IMR-90 (cell line): ENCODE measurements around the gene BTLA.

ENCODE experiments used
- CEBPB ChIP-seq: IDR thresholded peaks from 2 replicates; pipeline ENCODE4 v1.6.1; 2012; ENCODE audit warnings: low read depth, low read length, improper control_type of control experiment
- POLR2A ChIP-seq: IDR thresholded peaks from 2 replicates; pipeline ENCODE4 v1.6.1; 2012; ENCODE audit warnings: mild to moderate bottlenecking, low read depth, low read length
- RCOR1 ChIP-seq: IDR thresholded peaks from 2 replicates; pipeline ENCODE4 v1.6.1; 2012; ENCODE audit warnings: mild to moderate bottlenecking, low read length, improper control_type of control experiment; ENCODE audit not compliant: insufficient replicate concordance
- RFX5 ChIP-seq: IDR thresholded peaks from 2 replicates; pipeline ENCODE4 v1.8.0; 2012; ENCODE audit warnings: low read depth, mild to moderate bottlenecking, low read length, moderate library complexity
- TF ChIP-seq, protein P1 (sequence below): conservative IDR thresholded peaks from 2 replicates; pipeline ENCODE4 v1.5.1; 2012; ENCODE audit warnings: mild to moderate bottlenecking, low read depth, low read length, improper control_type of control experiment
- TF ChIP-seq, protein P2 (sequence below): fragments of 150-350 bp; IDR thresholded peaks from 2 replicates; pipeline ENCODE4 v1.6.1; 2017; ENCODE audit warnings: mild to moderate bottlenecking, antibody characterized with exemption, low read length, low read depth

GRCh38 chr3:112508860-112509259, 9.6 kb upstream of the BTLA start:
- TF ChIP-seq RCOR1 (no peak), POLR2A (no peak), CEBPB (no peak), RFX5 (no peak)
- TF ChIP-seq, protein P1, sequence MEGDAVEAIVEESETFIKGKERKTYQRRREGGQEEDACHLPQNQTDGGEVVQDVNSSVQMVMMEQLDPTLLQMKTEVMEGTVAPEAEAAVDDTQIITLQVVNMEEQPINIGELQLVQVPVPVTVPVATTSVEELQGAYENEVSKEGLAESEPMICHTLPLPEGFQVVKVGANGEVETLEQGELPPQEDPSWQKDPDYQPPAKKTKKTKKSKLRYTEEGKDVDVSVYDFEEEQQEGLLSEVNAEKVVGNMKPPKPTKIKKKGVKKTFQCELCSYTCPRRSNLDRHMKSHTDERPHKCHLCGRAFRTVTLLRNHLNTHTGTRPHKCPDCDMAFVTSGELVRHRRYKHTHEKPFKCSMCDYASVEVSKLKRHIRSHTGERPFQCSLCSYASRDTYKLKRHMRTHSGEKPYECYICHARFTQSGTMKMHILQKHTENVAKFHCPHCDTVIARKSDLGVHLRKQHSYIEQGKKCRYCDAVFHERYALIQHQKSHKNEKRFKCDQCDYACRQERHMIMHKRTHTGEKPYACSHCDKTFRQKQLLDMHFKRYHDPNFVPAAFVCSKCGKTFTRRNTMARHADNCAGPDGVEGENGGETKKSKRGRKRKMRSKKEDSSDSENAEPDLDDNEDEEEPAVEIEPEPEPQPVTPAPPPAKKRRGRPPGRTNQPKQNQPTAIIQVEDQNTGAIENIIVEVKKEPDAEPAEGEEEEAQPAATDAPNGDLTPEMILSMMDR: no peak
- TF ChIP-seq, protein P2, sequence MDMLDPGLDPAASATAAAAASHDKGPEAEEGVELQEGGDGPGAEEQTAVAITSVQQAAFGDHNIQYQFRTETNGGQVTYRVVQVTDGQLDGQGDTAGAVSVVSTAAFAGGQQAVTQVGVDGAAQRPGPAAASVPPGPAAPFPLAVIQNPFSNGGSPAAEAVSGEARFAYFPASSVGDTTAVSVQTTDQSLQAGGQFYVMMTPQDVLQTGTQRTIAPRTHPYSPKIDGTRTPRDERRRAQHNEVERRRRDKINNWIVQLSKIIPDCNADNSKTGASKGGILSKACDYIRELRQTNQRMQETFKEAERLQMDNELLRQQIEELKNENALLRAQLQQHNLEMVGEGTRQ: no peak
